Ishikawa (cell line): ENCODE data around the gene FHOD1.

Source experiments
- EGR1 ChIP-seq: IDR thresholded peaks from 2 replicates; pipeline ENCODE4 v1.6.1; 2012
- EP300 ChIP-seq: IDR thresholded peaks from 2 replicates; pipeline ENCODE4 v1.6.1; 2012; ENCODE audit warnings: borderline replicate concordance
- NFIC ChIP-seq: IDR thresholded peaks from 2 replicates; pipeline ENCODE4 v1.6.1; 2012
- RAD21 ChIP-seq: IDR thresholded peaks from 2 replicates; pipeline ENCODE4 v1.6.1; 2012; ENCODE audit warnings: low read depth
- REST ChIP-seq: IDR thresholded peaks from 2 replicates; pipeline ENCODE4 v1.6.1; 2012; ENCODE audit warnings: low read depth, mild to moderate bottlenecking
- YY1 ChIP-seq: IDR thresholded peaks from 2 replicates; pipeline ENCODE4 v1.6.1; 2012; ENCODE audit warnings: low read depth

- no peak for TF ChIP-seq NFIC
- no peak for TF ChIP-seq YY1
- no peak for TF ChIP-seq EGR1
- no peak for TF ChIP-seq REST
- peak; percentile 7; the same call in 1 of the 2 replicates for TF ChIP-seq RAD21
- TF ChIP-seq EP300: 0 out of 2 replicates have a peak, but pooled peaks have one; percentile 20
Observed at GRCh38 chr16:67199011-67199807, 48.1 kb downstream of the FHOD1 start, which contains the start of gene ELMO3.
